DOHH2 (cell line): ENCODE measurements around the gene ACSS3.
"Not testable (repeated sequence)": the region's sequence is repeated elsewhere in the genome, so short reads cannot be mapped to it uniquely, and the experiment has no call there.

Source experiments
- H3F3A ChIP-seq: fragments of 200-600 bp; sonication (generic), shearing (Covaris generic); 2 replicates; pipeline ENCODE4 v1.6.0; 2016; ENCODE audit warnings: antibody characterized with exemption, mild to moderate bottlenecking; ENCODE audit not compliant: control insufficient read depth, insufficient read depth
- H3K27ac ChIP-seq: fragments of 200-600 bp; sonication (generic); 2 replicates; pipeline ENCODE4 v1.5.1; 2014; ENCODE audit warnings: low read depth, mild to moderate bottlenecking, low read length, moderate library complexity
- H3K27me3 ChIP-seq: fragments of 200-600 bp; sonication (generic); 2 replicates; pipeline ENCODE4 v1.6.1; 2014; ENCODE audit warnings: mild to moderate bottlenecking, low read length, mixed read lengths; ENCODE audit not compliant: control insufficient read depth
- H3K36me3 ChIP-seq: fragments of 200-600 bp; sonication (generic); 2 replicates; pipeline ENCODE4 v1.6.1; 2014; ENCODE audit warnings: mild to moderate bottlenecking, low read length, moderate library complexity, mixed read lengths; ENCODE audit not compliant: control insufficient read depth
- H3K4me1 ChIP-seq: fragments of 200-600 bp; sonication (generic); 2 replicates; pipeline ENCODE4 v1.6.1; 2014; ENCODE audit warnings: mild to moderate bottlenecking, low read length, mixed read lengths; ENCODE audit not compliant: control insufficient read depth
- H3K4me2 ChIP-seq: fragments of 200-600 bp; sonication (generic); 2 replicates; pipeline ENCODE4 v1.6.0; 2014; ENCODE audit warnings: mild to moderate bottlenecking, low read length, moderate library complexity
- H3K4me3 ChIP-seq: fragments of 200-600 bp; sonication (generic); 2 replicates; pipeline ENCODE4 v1.5.1; 2014; ENCODE audit warnings: mild to moderate bottlenecking, low read length, mixed read lengths
- H3K79me2 ChIP-seq: fragments of 200-600 bp; sonication (generic); 2 replicates; pipeline ENCODE4 v1.6.1; 2014; ENCODE audit warnings: mild to moderate bottlenecking, low read length, mixed read lengths; ENCODE audit not compliant: control insufficient read depth
- H3K9me2 ChIP-seq: fragments of 200-600 bp; sonication (generic); replicated peaks from 2 replicates; pipeline ENCODE4 v1.6.1; 2014; ENCODE audit warnings: mild to moderate bottlenecking, low read length, mixed read lengths; ENCODE audit not compliant: control insufficient read depth
- H3K9me3 ChIP-seq: fragments of 200-600 bp; sonication (generic); 2 replicates; pipeline ENCODE4 v1.6.1; 2014; ENCODE audit warnings: antibody characterized with exemption, low read length, mixed read lengths; ENCODE audit not compliant: control insufficient read depth, insufficient read depth
- H4K20me1 ChIP-seq: fragments of 200-600 bp; sonication (generic); 2 replicates; pipeline ENCODE4 v1.6.0; 2014; ENCODE audit warnings: low read depth, mild to moderate bottlenecking, antibody characterized with exemption, low read length, moderate library complexity; ENCODE audit not compliant: control insufficient read depth, insufficient read depth
- EZH2phosphoT487 ChIP-seq: fragments of 200-600 bp; sonication (generic); IDR thresholded peaks from 2 replicates; pipeline ENCODE4 v1.6.1; 2017; ENCODE audit warnings: borderline replicate concordance, mild to moderate bottlenecking, antibody characterized with exemption, low read length, moderate library complexity, mixed read lengths
- TF ChIP-seq, protein P1 (sequence below): fragments of 200-600 bp; sonication (generic); IDR thresholded peaks from one replicate; pipeline ENCODE4 v1.5.1; 2014; ENCODE audit warnings: antibody characterized with exemption, mild to moderate bottlenecking, low read depth, low read length; ENCODE audit not compliant: poor library complexity, severe bottlenecking

ACSS3 gene

DNA sequence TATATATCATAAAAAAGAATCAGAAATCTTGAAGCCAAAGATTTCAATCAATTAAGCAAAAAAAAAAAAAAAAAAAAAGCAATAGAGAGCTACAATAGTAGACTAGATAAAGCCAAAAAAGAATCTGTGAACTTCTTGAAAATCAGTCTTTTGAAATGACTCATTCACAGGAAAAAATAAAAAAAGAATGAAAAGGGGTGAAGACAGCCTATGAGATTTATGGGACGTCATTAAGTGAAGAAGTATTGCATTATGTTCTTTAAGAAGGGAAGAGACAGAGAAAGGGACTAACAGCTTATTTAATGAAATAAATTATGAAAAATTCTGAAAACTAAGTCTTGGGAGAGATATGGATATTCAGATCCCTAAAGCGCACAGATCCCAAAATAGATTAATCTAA lies 103.8 kb downstream of the ACSS3 start:
- Histone ChIP-seq H4K20me1 (no peaks in the 10 kb centered on the region), H3K27me3 (no peaks in the 10 kb centered on the region), H3K4me3 (no peak overlapping the region), H3K27ac (no peak overlapping the region), H3K79me2 (no peaks in the 10 kb centered on the region), H3F3A (no peaks in the 10 kb centered on the region), H3K36me3 (no peaks in the 10 kb centered on the region), H3K9me3 (peaks cover 1% of the 10 kb centered on the region; the same call in 1 of the 2 replicates), H3K9me2 (no peaks in the 10 kb centered on the region), H3K4me2 (no peak overlapping the region), H3K4me1 (no peaks in the 10 kb centered on the region)
- TF ChIP-seq EZH2phosphoT487 = no peak
- TF ChIP-seq, protein P1, sequence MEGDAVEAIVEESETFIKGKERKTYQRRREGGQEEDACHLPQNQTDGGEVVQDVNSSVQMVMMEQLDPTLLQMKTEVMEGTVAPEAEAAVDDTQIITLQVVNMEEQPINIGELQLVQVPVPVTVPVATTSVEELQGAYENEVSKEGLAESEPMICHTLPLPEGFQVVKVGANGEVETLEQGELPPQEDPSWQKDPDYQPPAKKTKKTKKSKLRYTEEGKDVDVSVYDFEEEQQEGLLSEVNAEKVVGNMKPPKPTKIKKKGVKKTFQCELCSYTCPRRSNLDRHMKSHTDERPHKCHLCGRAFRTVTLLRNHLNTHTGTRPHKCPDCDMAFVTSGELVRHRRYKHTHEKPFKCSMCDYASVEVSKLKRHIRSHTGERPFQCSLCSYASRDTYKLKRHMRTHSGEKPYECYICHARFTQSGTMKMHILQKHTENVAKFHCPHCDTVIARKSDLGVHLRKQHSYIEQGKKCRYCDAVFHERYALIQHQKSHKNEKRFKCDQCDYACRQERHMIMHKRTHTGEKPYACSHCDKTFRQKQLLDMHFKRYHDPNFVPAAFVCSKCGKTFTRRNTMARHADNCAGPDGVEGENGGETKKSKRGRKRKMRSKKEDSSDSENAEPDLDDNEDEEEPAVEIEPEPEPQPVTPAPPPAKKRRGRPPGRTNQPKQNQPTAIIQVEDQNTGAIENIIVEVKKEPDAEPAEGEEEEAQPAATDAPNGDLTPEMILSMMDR = no peak

GRCh38 chr12:81187686-81188085 lies 109.8 kb downstream of the ACSS3 start:
- Histone ChIP-seq H3K4me2 (no peak overlapping the region), H3F3A (no peaks in the 10 kb centered on the region), H3K36me3 (no peaks in the 10 kb centered on the region), H3K4me3 (no peak overlapping the region), H3K27ac (no peak overlapping the region), H3K9me3 (no peaks in the 10 kb centered on the region), H3K4me1 (no peaks in the 10 kb centered on the region), H3K79me2 (no peaks in the 10 kb centered on the region), H3K27me3 (no peaks in the 10 kb centered on the region), H3K9me2 (no peaks in the 10 kb centered on the region), H4K20me1 (no peaks in the 10 kb centered on the region)
- no peak for TF ChIP-seq EZH2phosphoT487
- TF ChIP-seq, protein P1 = no peak

DNA sequence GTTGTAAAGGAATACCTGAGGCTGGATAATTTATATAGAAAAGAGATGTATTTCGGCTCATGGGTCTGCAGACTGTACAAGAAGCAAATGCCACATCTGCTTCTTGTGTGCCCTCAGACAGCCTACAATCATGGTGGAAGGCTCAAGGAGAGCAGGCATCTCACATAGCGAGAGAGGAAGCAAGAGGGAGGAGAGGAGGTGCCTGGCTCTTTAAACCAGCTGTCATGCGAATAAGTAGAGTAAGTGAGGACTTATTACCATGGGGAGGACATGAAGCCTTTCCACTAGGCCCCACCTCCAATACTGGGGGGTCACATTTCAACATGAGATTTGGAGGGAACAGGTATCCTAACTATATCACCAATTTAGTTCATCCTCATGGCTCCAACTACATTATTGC lies 118.7 kb downstream of the ACSS3 start:
- TF ChIP-seq, protein P1 = no peak
- no peak for TF ChIP-seq EZH2phosphoT487
- Histone ChIP-seq H3K4me3 (no peak overlapping the region), H3K9me3 (no peaks in the 10 kb centered on the region), H3K79me2 (no peaks in the 10 kb centered on the region), H3K4me2 (no peak overlapping the region), H4K20me1 (no peaks in the 10 kb centered on the region), H3K9me2 (no peaks in the 10 kb centered on the region), H3K4me1 (no peaks in the 10 kb centered on the region), H3K36me3 (no peaks in the 10 kb centered on the region), H3K27me3 (no peaks in the 10 kb centered on the region), H3F3A (no peaks in the 10 kb centered on the region), H3K27ac (no peak overlapping the region)

- not testable (repeated sequence) for H3F3A ChIP-seq, H3K27me3 ChIP-seq, H3K27ac ChIP-seq, H3K79me2 ChIP-seq, H4K20me1 ChIP-seq, H3K4me2 ChIP-seq, H3K9me3 ChIP-seq, H3K9me2 ChIP-seq, H3K36me3 ChIP-seq, H3K4me1 ChIP-seq, H3K4me3 ChIP-seq
These were observed 122.7 kb downstream of the ACSS3 start for GRCh38 chr12:81200561-81200960.
